Stimulated activated CD4-positive, alpha-beta T cell treated with anti-CD3 and anti-CD28 coated beads, TNF-alpha, amount 100 ng/mL, for 24 hours (primary cell): ENCODE results near the gene PON3.

Experiments used
- DNase-seq, 3 experiments: peaks; one replicate each; pipeline ENCODE4 v3.0.0-alpha.2; 2020; ENCODE audit warnings: low read depth in 3 of 3

Gene PON3

DNA sequence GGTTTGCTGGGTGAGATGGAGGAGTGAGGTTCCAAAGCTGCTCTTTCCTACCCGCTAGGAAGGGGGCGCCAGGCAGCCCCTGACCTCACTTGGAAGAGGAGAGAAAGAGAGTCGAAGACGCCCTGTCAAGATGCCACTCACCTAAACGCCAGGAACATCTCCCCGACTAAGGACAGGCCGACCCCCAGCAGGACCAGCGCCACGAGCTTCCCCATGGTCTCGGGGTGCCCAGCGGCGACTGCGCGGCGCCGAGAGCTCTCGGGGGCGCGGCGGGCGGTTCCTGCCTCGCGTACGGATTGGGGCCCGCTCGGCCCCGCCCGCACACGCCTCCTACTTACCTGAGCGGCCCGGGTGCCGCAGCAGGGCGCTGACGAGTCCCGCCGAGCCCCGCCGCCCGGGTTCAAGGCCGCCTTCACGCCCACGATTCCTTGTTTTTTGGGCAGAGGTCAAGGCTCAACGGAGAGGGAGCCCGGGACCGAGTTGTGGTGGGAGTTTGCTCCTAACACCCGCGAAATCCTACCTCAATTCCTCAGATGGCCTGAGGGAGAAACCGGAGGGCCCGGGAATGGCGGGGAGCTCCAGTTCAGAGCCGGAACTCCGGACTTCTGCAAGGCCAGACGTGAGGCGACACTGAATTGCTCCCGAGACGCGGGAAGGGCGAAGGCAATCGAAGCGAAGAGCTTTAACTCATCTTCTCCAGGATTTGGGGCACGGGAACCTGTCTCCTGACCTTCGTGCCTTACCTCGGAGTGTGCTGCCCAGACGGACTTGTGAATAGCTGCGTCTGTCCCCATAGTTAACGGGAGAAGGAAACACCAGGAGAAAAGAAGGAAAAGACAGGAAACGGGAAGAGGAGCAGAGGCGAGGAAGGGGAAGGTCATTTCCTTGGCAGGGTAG is at the start of gene PON3:
Gene PON3, minus strand, starts transcription at position 240 of the 897 bp plus-strand sequence. Its CDS starts 25 bp downstream, at position 215.
- peak in 1 of 3 experiments; percentile 2 for DNase-seq

DNA sequence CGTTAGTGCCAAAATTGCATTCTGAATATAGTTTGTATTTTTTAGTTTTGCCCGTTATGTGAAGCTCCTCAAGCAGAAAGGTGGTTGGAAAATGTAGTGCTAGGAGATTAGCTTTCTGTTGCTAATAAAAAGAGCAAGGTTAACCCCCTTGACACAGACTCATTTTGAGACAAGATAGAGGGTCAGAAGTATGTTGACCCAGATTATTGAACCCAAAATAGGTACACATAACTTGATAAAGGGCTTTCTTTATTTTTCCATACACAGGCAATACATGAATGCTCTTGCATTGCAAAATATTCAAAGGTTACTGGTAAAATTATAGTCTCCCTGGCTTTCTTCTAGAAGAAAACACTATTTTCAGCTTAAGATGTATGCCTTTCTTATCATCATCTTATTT is 48.6 kb upstream of the PON3 start:
- no peak for DNase-seq

DNA sequence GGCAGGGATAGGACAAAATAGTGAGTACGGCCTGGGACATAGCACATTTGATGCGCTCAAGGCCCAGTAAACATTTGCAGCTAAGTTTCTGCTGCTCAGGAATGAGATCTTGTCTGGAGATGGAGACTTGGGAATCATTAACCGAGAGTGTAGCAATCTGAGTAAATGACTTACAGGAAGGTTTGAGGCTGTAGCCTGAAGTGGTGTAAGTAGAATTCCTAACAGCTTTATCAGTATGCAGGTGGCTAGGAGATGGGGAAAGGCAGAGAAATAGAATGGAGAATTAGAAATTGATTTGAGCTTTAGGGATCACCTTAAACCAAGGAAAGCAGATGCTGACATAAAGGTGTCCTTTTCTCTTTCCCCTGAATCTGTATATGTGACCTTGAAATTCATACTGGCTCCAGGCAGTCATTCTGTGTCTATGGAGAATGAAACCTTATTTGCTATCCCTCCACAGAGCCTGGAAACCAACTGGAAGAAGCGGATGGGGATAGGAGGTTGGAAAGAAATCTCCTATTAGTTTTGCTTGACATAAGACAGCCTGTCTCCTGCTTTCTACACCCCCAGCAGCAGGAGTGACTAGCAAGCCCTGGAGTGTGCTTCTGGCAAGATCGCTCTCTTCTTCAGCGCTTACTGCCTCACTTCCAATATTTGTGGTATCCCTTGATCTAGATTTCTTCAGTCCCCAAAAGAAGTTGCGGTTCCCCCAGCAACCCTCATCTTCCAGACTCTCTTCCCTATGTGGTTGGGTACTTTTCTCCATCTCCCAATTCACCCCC is 45.1 kb upstream of the PON3 start:
- no peak for DNase-seq

DNA sequence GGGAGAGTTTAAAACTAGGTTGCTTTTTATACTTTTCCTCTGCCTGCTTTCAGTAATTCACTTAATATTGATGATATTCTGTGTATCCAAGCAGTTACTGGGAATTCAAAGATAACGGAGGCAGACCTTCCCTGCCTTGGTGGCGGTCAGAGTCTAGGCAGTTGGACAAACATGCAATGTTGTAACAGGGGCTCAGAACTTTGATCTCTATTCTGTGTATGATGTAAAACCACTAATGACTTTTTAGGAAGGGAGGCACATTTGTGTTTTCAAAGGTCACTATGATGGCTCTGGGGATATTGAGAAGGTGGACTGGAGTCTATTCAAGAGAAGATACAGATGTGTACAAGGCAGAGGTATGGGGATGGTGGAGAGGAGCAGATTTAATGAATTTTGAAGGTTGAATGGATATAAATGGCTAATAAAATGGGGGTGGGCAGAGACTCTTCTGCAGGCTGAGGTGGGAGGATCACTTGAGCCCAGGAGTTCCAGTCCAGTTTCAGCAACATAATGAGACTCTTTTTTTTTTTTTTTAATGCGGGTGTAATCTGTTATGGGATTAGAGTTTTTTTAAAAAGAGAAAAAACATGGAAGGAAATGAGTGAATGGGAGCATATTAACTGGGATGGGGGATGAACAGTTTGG is 44.3 kb upstream of the PON3 start:
- no peak for DNase-seq

DNA sequence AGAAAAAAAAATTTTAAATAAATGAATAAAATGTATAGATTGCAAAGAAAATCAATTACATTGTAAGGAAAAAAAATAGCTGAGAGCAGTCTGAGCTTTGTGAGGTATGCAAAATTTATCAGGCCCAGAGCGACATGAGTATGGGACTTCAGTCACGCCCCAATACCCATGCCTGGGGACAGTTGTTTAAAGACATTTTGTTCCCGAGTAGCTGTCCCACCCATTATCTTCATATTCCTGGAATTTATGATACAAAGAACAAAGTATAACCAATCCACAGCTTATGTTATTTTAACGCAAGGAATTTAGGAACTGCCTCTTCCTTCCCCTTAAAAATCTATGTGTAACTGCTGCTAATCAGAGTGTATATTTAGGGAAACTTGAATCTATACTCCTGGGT is 40.2 kb upstream of the PON3 start:
- no peak for DNase-seq

DNA sequence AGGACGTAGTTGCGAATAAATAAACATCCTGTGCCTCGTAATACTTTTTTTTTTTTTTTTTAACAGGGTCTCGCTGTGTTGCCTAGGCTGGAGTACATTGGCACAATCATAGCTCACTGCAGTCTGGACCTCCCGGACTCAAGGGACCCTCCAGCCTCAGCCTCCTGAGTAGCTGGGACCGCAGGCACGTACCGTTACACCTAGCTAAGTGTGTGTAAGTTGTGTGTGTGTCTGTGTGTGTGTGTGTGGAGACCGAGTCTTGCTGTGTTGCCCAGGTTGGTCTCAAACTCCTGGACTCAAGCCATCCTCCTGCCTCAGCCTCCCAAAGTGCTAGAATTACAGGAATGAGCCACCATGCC is 39.2 kb upstream of the PON3 start:
- DNase-seq: no peak

DNA sequence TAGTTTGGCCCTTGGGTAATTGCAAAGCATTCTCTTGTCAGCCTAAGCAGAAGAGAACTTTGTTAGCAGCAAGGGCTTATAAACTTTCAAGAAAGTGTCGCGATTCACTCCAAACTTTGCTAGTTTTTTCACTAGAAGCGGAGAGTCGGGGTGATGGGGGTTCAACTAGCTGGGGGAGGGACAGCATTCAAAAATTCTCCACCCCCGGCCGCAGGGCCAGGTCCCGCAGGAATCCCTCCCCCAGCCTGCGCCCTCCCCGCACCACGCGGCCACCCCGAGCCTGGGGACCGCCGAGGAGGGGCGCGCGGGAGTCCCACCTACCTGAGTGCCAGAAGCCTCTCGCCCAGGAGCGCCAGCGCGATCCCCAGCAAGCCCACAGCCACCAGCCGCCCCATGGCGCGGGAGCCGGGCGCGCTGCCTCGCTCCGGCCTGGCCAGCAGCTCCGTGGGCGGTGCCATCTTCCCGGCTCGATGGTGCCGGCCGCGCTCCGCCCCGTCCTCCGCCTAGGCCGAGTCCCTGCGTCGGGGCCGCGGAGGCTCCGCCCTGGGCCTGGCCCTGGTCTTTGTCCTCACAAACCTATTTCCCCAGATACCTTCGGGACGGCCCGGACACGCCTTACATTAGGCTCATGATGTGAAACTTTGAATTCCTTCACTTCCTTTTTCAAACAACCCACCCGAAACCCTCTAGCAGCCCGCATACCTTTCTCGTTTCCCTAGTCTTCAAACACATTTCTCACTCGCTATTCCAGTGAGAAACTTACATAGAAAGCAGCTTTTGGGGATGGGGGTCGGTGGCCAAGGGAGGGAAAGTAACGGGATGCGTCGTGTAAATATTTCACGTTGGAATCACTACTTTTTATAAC is 38.6 kb upstream of the PON3 start, which contains the start of gene PON2:
Gene PON2, minus strand, starts transcription at position 472 of the 865 bp plus-strand sequence. Its CDS starts 77 bp downstream, at position 395.
- DNase-seq: peak; percentile 1 to 43 (median 8)

DNA sequence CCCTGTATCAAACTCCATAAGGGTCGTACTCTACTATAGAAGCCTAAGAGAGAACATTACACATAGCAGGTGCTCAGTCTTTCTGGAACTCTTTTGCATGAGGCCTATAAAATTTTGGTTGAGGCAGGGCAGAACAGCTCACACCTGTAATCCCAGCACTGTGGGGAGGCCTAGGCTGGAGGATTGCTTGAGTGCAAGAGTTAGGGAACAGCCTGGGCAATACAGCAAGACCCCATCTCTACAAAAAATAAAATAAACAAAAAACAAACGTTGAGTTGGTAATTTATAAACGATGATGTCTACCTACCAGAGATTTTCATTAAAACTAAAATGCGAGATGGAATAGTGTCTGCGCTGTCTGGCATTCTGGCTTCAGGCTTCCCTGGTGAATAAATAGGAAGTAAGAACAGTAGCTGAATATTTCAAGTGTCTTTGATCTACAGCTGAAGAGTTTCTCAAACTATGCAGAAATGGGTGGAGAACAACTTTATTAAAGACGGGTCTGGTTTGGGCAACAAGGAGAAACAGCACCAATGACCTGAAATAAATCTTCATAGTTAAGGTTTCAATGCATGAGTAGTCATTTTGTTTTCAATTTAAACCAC is 37.9 kb upstream of the PON3 start:
- no peak for DNase-seq

DNA sequence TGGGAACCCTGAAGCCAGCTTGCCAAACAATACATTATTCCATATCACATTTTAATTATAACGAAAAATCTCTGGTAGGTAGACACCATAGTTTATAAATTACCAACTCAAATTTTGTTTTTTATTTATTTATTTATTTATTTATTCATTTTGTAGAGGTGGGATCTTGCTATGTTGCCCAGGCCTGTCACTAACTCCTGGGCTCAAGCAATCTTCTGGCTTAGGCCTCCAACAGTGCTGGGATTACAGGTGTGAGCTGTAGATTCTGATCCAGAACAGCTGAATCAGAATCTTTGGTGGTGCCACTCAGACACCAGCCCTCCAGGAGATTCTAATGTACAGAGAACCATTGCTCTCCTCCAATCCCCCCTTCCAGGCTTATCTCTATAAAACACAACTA is 37.0 kb upstream of the PON3 start:
- DNase-seq: no peak

DNA sequence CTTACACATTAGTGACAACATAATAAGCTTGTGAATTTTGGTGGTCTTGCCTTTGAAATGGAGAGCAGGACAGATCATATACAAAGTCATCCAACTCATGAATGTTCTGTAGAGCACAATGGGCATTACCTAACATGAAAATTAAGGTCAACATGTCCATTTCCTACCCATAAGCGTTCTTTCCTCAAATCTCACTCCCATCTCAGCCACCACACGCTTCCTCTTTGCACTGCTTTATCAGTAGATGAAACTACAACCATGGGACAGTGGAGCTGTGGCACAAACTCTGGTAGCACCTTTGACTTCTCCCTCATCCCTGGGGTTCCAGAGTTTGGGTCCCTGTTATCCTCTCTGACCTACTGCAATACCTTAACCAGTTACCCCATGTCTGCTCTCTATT is 36.4 kb upstream of the PON3 start:
- no peak for DNase-seq

DNA sequence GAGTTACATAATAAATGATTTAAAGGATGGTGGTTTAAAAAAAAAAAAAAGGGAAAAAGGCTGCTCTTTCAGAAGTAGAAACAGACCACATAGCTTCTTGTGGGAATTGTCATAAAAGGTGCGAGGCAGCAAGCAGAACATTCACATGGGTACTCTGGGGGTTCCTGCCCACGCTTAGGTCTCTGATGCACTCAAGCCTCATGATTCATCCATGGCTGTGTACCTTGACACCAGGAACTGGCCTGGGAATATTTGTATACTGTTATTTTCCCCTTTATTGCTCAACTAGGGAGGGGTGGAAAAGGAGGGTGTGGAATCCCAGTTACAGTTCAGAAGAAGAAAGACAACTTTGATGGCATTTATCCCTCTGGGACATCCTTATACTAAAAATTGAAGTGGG is 34.7 kb upstream of the PON3 start:
- DNase-seq: no peak

DNA sequence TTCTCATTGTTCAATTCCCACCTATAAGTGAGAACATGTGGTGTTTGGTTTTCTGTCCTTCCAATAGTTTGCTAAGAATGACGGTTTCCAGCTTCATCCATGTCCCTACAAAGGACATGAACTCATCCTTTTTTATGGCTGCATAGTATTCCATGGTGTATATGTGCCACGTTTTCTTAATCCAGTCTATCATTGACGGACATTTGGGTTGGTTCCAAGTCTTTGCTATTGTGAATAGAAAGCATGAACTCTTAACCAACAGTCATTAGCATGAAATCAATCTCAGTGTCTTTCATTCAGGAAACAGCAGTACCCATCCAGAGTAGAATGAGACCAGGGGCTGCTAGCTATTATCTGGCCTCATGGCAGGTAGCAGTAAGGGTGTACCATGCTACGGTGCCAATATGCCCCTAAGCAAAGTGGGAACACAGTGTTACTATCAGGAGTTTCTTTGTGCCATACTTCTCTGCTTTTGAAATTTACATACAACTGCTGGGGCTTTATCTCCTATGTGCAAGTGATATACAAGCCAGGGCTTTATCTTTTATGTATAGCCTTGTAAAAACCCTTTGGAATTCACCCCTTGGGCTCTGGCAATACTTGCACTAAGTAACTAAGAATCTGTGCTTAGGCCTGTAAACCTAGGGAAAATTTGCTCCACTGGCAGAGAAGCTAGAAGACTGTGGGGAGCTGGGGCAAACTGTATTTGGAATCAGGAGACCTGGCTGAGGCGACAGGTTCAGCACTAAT is 33.2 kb upstream of the PON3 start:
- DNase-seq: no peak

DNA sequence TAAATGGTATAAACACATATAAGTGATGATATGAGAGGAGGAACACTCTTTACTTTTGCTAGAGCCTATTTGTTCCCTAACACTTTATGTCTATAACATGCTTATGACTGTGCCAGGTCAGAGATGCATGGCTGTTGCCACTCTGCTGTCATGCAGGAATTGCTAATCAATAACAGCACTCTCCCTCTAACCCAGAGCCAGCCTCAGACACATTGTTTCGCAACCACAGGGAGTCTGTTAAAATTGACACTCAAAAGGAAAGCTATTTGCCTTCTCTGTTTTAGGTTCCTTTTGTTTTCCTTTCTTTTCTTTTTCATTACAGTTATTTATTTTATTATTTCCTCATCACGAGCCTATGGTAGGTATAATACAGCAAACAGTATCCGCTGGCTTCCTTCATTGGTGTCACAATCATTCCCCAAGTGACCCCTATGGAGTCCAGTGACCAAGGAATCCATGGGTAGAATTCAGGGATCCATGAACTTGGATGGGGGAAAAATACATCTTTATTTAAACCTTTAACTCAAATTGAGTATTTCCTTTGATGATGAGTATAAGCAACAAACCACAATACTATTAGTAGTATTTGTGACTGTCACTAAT is 31.8 kb upstream of the PON3 start:
- no peak for DNase-seq

DNA sequence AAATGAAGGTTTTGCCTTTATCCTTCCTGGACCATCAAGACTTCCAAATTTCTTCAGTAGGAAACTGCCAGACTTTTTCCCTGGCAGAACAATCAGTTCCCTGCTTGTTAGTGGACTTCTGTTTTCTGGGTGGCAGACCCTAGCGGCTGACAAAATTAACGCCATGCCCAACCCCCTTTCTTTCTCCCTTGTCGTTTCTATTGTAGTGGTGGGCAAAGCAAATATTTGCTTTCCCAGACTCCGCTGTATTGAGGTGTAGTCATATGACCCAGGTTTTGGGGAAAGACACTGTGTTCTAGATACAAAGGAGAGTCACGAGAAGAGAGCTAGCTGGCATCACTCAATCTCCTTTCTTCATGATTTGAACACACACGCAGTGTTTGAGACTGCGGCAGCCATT is 31.0 kb upstream of the PON3 start:
- no peak for DNase-seq

DNA sequence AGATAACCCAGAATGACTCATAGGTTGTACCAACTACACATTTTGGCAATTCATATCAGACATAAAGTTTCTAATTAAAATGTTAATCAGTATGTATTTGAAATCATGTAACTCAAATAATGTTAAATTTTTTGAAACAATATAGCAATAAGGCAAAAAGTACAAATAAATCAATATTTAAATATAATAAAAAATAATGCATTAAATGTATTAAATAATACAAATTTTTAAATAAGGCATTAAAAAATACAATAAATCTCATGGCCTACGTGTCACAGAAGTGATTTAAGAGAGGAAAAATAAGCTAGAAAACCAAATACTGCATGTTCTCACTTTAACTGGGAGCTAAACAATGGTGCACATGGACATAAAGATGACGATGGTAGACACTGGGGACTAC is 29.5 kb upstream of the PON3 start:
- no peak for DNase-seq

DNA sequence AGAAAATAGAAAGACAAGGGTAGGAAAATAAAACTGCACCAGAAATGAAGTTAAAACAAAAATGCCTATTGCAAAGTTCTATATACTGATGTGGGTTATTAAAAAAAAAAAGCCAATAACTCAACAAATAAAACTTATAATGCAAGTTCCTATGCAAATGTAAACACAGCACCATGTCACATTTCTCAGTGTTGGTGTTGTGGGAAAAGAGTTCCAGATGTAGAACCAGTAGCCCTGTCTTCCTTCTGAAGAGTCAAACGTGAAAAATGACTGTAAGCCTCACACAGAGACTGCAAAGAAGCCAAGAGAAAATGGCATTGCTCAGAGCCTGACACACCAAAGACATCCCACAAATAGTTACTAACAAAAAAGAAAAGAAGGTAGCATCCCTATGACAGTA is 28.5 kb upstream of the PON3 start:
- no peak for DNase-seq

DNA sequence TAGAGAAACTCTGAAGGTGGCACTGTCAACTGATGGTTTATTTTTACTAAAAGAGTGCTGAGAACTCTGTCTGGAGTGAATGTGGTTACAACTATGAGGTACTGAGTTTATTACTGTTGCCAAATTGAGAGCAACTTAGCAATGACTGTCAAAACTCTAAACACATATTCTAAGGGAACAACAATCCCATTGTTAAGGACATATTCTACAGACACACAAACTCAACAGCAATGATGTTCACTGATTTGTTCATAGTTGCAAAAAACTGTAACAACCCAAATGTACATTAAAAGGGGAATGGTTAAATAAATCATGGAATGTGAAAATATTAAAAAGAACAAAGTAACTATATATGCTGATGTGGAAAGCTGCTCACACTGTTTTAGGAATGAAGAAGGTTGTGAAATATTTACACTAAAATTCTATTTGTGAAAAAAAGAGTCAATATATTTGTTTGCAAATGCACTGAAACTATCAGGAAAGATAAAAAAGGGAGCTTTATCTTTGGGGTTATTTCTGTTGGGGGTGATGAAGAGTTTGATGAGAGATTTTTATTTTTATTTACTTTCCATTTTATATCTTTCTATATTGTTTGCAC is 25.8 kb upstream of the PON3 start:
- no peak for DNase-seq

DNA sequence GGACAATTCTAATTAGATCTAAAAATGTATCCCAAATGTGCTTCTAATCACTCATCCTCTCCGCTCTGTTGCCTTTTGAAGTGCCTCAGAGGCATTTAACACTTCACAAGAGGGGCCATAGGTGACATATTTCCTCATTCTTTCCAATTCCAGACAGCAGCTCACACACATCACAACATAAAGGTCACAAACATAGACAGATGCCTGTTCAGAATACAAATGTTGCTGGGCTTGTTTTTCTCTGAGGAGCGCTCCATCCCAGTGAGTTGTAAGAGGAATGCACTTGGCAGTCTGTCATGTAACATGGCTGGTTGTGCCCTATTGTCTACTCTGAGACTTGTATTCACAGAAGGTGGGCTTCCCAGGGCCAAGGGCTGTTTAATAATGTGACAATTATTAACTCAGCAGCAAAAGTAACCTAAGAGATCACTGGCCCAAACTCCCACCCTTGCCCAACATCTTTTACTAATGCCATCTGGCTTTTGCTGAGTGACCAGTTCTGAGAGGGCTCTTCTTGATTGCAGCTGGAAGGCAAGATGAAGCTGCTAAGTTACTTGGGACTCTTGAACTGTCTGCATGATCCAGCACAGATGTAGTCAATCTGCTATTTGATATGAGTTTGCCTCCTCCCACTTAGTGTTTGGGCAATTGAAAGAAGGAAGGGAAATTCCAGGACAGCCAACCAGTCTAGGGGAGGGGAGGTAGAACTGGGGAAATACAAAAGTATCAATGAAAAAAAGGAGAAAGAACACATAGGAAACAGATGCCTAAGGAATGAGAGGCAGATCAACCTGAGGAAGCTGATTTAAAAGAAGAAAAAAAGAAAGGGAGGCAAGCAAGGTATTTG is 25.0 kb upstream of the PON3 start:
- no peak for DNase-seq

DNA sequence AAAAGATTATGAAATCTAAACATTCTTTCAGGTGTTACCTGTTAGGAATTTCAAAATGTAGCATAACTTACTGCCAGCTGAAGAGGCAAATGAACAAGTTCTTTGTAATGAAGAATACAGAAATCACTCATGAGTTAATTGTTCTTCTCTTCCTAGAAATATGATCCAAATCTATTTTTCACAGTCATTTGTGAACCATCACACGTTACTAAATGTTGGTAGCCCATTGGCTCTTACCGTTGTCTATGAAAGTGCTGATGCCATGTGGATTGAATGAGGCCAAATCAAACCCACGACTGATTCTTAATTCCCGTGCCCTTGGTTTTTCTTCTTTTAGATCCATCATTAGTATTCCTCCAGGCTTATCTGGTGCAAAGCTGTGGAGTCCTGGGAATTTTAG is 15.9 kb upstream of the PON3 start:
- no peak for DNase-seq
